H54 (cell line): Measurements from ENCODE around the gene KRTAP6-2.

Source experiments
- DNase-seq: peaks from one replicate; pipeline ENCODE4 v3.0.0; 2011; ENCODE audit warnings: low spot score, mixed read lengths; ENCODE audit not compliant: insufficient read length
- FAIRE-seq: peaks from 3 replicates; lab custom pipeline; 2011; peaks lifted over from hg19 to GRCh38; lab: Jason Lieb, UNC
- POLR2A ChIP-seq: IDR thresholded peaks from 2 replicates; pipeline ENCODE4 v1.6.1; 2011; ENCODE audit warnings: low read depth, mild to moderate bottlenecking, low read length

Gene KRTAP6-2

GRCh38 chr21:30605968-30606367 is 7.3 kb upstream of the KRTAP6-2 start:
- FAIRE-seq (no peak), DNase-seq (no peak)
- TF ChIP-seq POLR2A: no peak

- no peak for FAIRE-seq
- no peak for DNase-seq
- TF ChIP-seq POLR2A: no peak
Measured at GRCh38 chr21:30600787-30601186, 2.1 kb upstream of the KRTAP6-2 start, which contains the start of gene KRTAP22-1. TSS of gene KRTAP22-1 (plus strand) at chr21:30601087.

GRCh38 chr21:30592140-30592539 is 6.6 kb downstream of the KRTAP6-2 start, which contains the start of gene KRTAP6-3:
TSS of gene KRTAP6-3 (plus strand) at chr21:30592440. CDS start at chr21:30592446, 6 bp downstream.
- TF ChIP-seq POLR2A: no peak
- FAIRE-seq (no peak), DNase-seq (no peak)

- DNase-seq (no peak), FAIRE-seq (no peak)
- TF ChIP-seq POLR2A: no peak
Measured at GRCh38 chr21:30590297-30590696, 8.4 kb downstream of the KRTAP6-2 start, which contains the start of gene KRTAP22-2. TSS of gene KRTAP22-2 (minus strand) at chr21:30590397.

- TF ChIP-seq POLR2A: no peak
- FAIRE-seq: no peak
Measured at GRCh38 chr21:30582870-30583269, 15.8 kb downstream of the KRTAP6-2 start.

GRCh38 chr21:30580132-30580531 is 18.6 kb downstream of the KRTAP6-2 start:
- no peak for TF ChIP-seq POLR2A
- FAIRE-seq (no peak), DNase-seq (no peak)

More at GRCh38 chr21:30582870-30583269, 15.8 kb downstream of the KRTAP6-2 start:
- DNase-seq: no peak

- DNase-seq (no peak), FAIRE-seq (no peak)
- no peak for TF ChIP-seq POLR2A
Measured at GRCh38 chr21:30579346-30579745, 19.4 kb downstream of the KRTAP6-2 start.

GRCh38 chr21:30577766-30578165 is 20.9 kb downstream of the KRTAP6-2 start:
- TF ChIP-seq POLR2A: no peak
- FAIRE-seq (no peak), DNase-seq (no peak)

GRCh38 chr21:30567617-30568016 is 31.1 kb downstream of the KRTAP6-2 start:
- TF ChIP-seq POLR2A: no peak
- FAIRE-seq: no peak
- no peak for DNase-seq

- FAIRE-seq (no peak), DNase-seq (no peak)
- TF ChIP-seq POLR2A: no peak
Measured at GRCh38 chr21:30563630-30564029, 35.1 kb downstream of the KRTAP6-2 start.

- no peak for FAIRE-seq
- no peak for DNase-seq
- TF ChIP-seq POLR2A: no peak
Measured at GRCh38 chr21:30563072-30563471, 35.6 kb downstream of the KRTAP6-2 start.

GRCh38 chr21:30561957-30562356 is 36.7 kb downstream of the KRTAP6-2 start:
- DNase-seq: no peak
- no peak for FAIRE-seq
- TF ChIP-seq POLR2A: no peak

- DNase-seq (no peak), FAIRE-seq (no peak)
- no peak for TF ChIP-seq POLR2A
Measured at GRCh38 chr21:30561264-30561895, 37.3 kb downstream of the KRTAP6-2 start, which contains the start of gene KRTAP19-7. TSS of gene KRTAP19-7 (minus strand) at chr21:30561314. CDS start at chr21:30561289, 25 bp downstream.

- FAIRE-seq: no peak
Measured at GRCh38 chr21:30555095-30555494, 43.6 kb downstream of the KRTAP6-2 start.

GRCh38 chr21:30552782-30553181 is 45.9 kb downstream of the KRTAP6-2 start:
- no peak for TF ChIP-seq POLR2A
- FAIRE-seq (no peak), DNase-seq (no peak)

More at GRCh38 chr21:30555095-30555494, 43.6 kb downstream of the KRTAP6-2 start:
- no peak for TF ChIP-seq POLR2A
- DNase-seq: no peak
